HepG2 (cell line): ENCODE measurements around the gene SLC35D3. TPM values are rescaled to one million over a fixed set of nuclear protein-coding genes. Genes with fewer than 3 reads are reported as not detected.

Experiments used
- ATAC-seq: fragments of 200-7000 bp; cut with Tn5 transposase; 3 replicates; pipeline ENCODE4 v1.9.1; 2020; ENCODE audit warnings: mild to moderate bottlenecking, moderate library complexity
- BruUV-seq: library from RNA; stranded (reverse); fragments of 400-500 nt; replicated peaks from 2 replicates; lab custom pipeline; 2021; lab: Mats Ljungman, UMichigan
- CTCF ChIA-PET: fragments of 300-600 bp; formaldehyde crosslinking; extraction: SDS; loops from one replicate; lab custom pipeline; 2021; ENCODE audit warnings: low total read pairs, inconsistent platforms, low intra/inter-chr PET ratio; lab: Yijun Ruan, JAX
- POLR2A ChIA-PET: fragments of 350-600 bp; sonication (Branson Sonifier 250); formaldehyde crosslinking; loops from one replicate; lab custom pipeline; 2020; ENCODE audit warnings: antibody characterized with exemption, inconsistent platforms; lab: Yijun Ruan, JAX
- DNase-seq: peaks from one replicate; pipeline ENCODE4 v3.0.0-alpha.2; 2015; ENCODE audit warnings: low spot score
- FAIRE-seq: peaks from 3 replicates; lab custom pipeline; 2011; peaks lifted over from hg19 to GRCh38; lab: Jason Lieb, UNC
- H2AFZ ChIP-seq: one replicate; pipeline ENCODE4 v1.6.1; 2011; ENCODE audit warnings: low read length, inconsistent platforms
- H3K27ac ChIP-seq: fragments of 300-600 bp; 3 replicates; pipeline ENCODE4 v1.8.0; 2011; ENCODE audit warnings: mixed run types, mild to moderate bottlenecking, mixed read lengths, low read length, inconsistent platforms; ENCODE audit not compliant: insufficient read depth; ENCODE audit errors: extremely low read length
- H3K27me3 ChIP-seq, 2 experiments: fragments of 200-600 bp in 1 of 2; 2 replicates in 1 of 2; 3 replicates in 1 of 2; pipeline versions ENCODE4 v1.6.0 to v1.8.0; 2011; ENCODE audit warnings: low read length in 2 of 2, mild to moderate bottlenecking in 2 of 2, moderate library complexity in 2 of 2, inconsistent platforms in 1 of 2; ENCODE audit not compliant: insufficient read depth in 2 of 2, control insufficient read depth in 1 of 2
- H3K36me3 ChIP-seq, 2 experiments: fragments of 200-600 bp in 1 of 2; replicated peaks in 1 of 2; 2 replicates in 1 of 2; 3 replicates in 1 of 2; pipeline versions ENCODE4 v1.5.1 to v1.8.0; 2011; ENCODE audit warnings: low read length in 2 of 2, inconsistent platforms in 1 of 2; ENCODE audit not compliant: insufficient read depth in 2 of 2, control insufficient read depth in 1 of 2
- H3K4me1 ChIP-seq: 2 replicates; pipeline ENCODE4 v1.5.1; 2012; ENCODE audit warnings: low read length, inconsistent platforms; ENCODE audit not compliant: insufficient read depth
- H3K4me2 ChIP-seq: 2 replicates; pipeline ENCODE4 v1.6.0; 2011; ENCODE audit warnings: low read depth, low read length, inconsistent platforms
- H3K4me3 ChIP-seq, 3 experiments: fragments of 200-600 bp in 1 of 3; sonication (generic), shearing (Covaris generic) in 1 of 3; replicated peaks in 1 of 3; 2 replicates each; pipeline ENCODE4 v1.5.1; 2011 to 2016; ENCODE audit warnings: low read length in 3 of 3, inconsistent platforms in 2 of 3, low read depth in 2 of 3, mild to moderate bottlenecking in 2 of 3, control low read depth in 1 of 3, mixed read lengths in 1 of 3; ENCODE audit not compliant: insufficient read depth in 1 of 3
- H3K79me2 ChIP-seq: one replicate; pipeline ENCODE4 v1.6.1; 2011; ENCODE audit warnings: low read length, inconsistent platforms; ENCODE audit not compliant: insufficient read depth
- H3K9ac ChIP-seq: 2 replicates; pipeline ENCODE4 v1.6.0; 2011; ENCODE audit warnings: mild to moderate bottlenecking, low read depth, low read length, inconsistent platforms; ENCODE audit not compliant: insufficient read depth
- H3K9me3 ChIP-seq: 2 replicates; pipeline ENCODE4 v1.5.1; 2012; ENCODE audit warnings: mild to moderate bottlenecking, low read length
- H4K20me1 ChIP-seq: 2 replicates; pipeline ENCODE4 v1.6.0; 2011; ENCODE audit warnings: inconsistent platforms, mild to moderate bottlenecking, low read length, moderate library complexity; ENCODE audit not compliant: insufficient read depth
- ARID4A ChIP-seq: sonication (generic); formaldehyde crosslinking; IDR thresholded peaks from 2 replicates; pipeline ENCODE4 v1.5.0; 2020; ENCODE audit warnings: mild to moderate bottlenecking, missing genetic modification reagents, borderline replicate concordance
- CBX2 ChIP-seq, 2 experiments: fragments of 200-600 bp in 1 of 2; sonication (generic); formaldehyde crosslinking in 1 of 2; IDR thresholded peaks; 2 replicates each; pipeline versions ENCODE4 v1.7.0 to v1.8.1; 2018 to 2022; ENCODE audit warnings: low read depth in 2 of 2, low read length in 1 of 2, mild to moderate bottlenecking in 1 of 2, missing genetic modification reagents in 1 of 2
- CREBL2 ChIP-seq: sonication (generic); formaldehyde crosslinking; IDR thresholded peaks from 2 replicates; pipeline ENCODE4 v1.8.1; 2023; ENCODE audit warnings: missing genetic modification reagents, mild to moderate bottlenecking, borderline replicate concordance
- HNF1A ChIP-seq, 2 experiments: sonication (generic) in 1 of 2; formaldehyde crosslinking in 1 of 2; IDR thresholded peaks; 2 replicates each; pipeline versions ENCODE4 v1.4.0 to v1.6.1; 2016 to 2020; ENCODE audit warnings: borderline replicate concordance in 1 of 2, low read depth in 1 of 2, mild to moderate bottlenecking in 1 of 2, missing genetic modification reagents in 1 of 2
- MED1 ChIP-seq: sonication (generic); formaldehyde crosslinking; IDR thresholded peaks from 2 replicates; pipeline ENCODE4 v1.4.0; 2020; ENCODE audit warnings: missing genetic modification reagents
- PPARG ChIP-seq: conservative IDR thresholded peaks from 2 replicates; pipeline ENCODE4 v1.6.1; 2016; ENCODE audit warnings: missing biosample characterization, missing genetic modification reagents
- SP5 ChIP-seq: IDR thresholded peaks from 2 replicates; pipeline ENCODE4 v1.6.1; 2016; ENCODE audit warnings: low read depth, borderline replicate concordance
- TCF12 ChIP-seq, 2 experiments: fragments of 450-650 bp in 1 of 2; sonication (generic) in 1 of 2; formaldehyde crosslinking in 1 of 2; IDR thresholded peaks; 2 replicates each; pipeline versions ENCODE4 v1.6.1 to v1.8.0; 2017 to 2022; ENCODE audit warnings: antibody characterized with exemption in 1 of 2, mild to moderate bottlenecking in 1 of 2, missing genetic modification reagents in 1 of 2, moderate library complexity in 1 of 2
- TEAD3 ChIP-seq: optimal IDR thresholded peaks from 2 replicates; pipeline ENCODE3; 2016; ENCODE audit warnings: borderline replicate concordance
- TMF1 ChIP-seq: sonication (generic); formaldehyde crosslinking; IDR thresholded peaks from 2 replicates; pipeline ENCODE4 v1.8.1; 2022; ENCODE audit warnings: low read depth, missing genetic modification reagents
- TOPORS ChIP-seq: sonication (generic); formaldehyde crosslinking; IDR thresholded peaks from 2 replicates; pipeline ENCODE4 v1.8.0; 2023; ENCODE audit warnings: mild to moderate bottlenecking, missing genetic modification reagents
- WGBS: methylation state at CpG from one replicate; pipeline ENCODE4 v1.1.6; 2017; ENCODE audit warnings: low lambda C conversion rate; 5-methylcytosine and 5-hydroxymethylcytosine counted together
- in situ Hi-C: cut with HindIII; loops from 2 replicates; pipeline ENCODE4 v1.10.0; 2017; ENCODE audit warnings: low pct_unique_long_range_greater_than_20kb; ENCODE audit not compliant: extremely low pct_ligation_motif_present
- intact Hi-C: fragments of 100-400 bp; cut with micrococcal nuclease; formaldehyde crosslinking; loops from one replicate; pipeline ENCODE4 v1.10.0; 2022; ENCODE audit not compliant: unreplicated experiment
- polyA plus RNA-seq, 8 experiments: library from polyadenylated mRNA; depleted of rRNA in 3 of 8; stranded (reverse) in 7 of 8; unstranded in 1 of 8; fragments of >200 nt; fragmentation: Illumina TruSeq in 4 of 8; extraction: Trizol in 4 of 8; gene quantifications; 2 replicates each; pipeline versions ENCODE4 v1.2.1 to v1.2.3, GENCODE V29; 2011 to 2016; ENCODE audit warnings: low read depth in 4 of 8, missing spikeins in 1 of 8, mixed read lengths in 1 of 8; ENCODE audit not compliant: insufficient read depth in 1 of 8
- total RNA-seq, 5 experiments: library from RNA; depleted of rRNA; stranded (reverse); fragments of >200 nt; fragmentation: Illumina TruSeq; extraction: Trizol; gene quantifications; 2 replicates each; pipeline ENCODE4 v1.2.3, GENCODE V29; 2016; ENCODE audit warnings: low read depth in 1 of 5

The SLC35D3 gene
- total and polyA plus RNA-seq, 2 of the 13 experiments (the other 11 are each of a cell fraction or from before 2014, with no cell fraction given) = not detected

GRCh38 chr6:136963259-136963658, 41.2 kb downstream of the SLC35D3 start (continued):
- TF ChIP-seq ARID4A = no peak

DNA sequence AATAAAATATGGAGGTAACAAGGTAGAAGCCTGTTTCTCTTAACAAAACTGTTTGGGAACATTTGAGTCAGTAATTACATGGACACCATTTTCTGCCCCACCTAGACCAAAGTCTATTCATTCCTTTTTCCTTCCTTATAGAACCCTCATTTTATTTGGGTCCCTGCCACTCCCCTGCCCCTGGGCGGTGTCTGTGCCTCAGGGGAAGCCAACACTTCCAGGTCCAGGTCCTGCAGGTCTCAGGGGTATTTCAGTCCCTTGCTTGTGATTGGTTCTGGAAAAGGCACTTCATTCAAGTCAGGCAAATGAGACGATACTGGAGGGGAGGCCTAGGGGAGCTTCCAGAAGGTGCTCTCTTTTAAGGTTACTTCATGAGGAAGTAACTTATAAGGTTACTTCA, 42.3 kb downstream of the SLC35D3 start:
- Histone ChIP-seq H4K20me1 (no peaks in the 10 kb centered on the region), H2AFZ (no peak overlapping the region), H3K27me3 (peaks cover 2 to 6% of the 10 kb centered on the region in 2 experiments; a peak in 3 of 5 replicates), H3K4me2 (no peak overlapping the region), H3K4me3 (no peak overlapping the region), H3K27ac (no peak overlapping the region), H3K36me3 (no peaks in the 10 kb centered on the region), H3K79me2 (no peaks in the 10 kb centered on the region), H3K9ac (no peak overlapping the region), H3K4me1 (peaks cover 5% of the 10 kb centered on the region; the same call in 1 of the 2 replicates), H3K9me3 (no peaks in the 10 kb centered on the region)
- intact Hi-C loops (no loop called here), in situ Hi-C loops (loop anchor here (25.0 kb wide), 1 partner anchor 673 kb away; no protein-coding TSS in a partner anchor)
- POLR2A ChIA-PET = no interaction called here
- ATAC-seq = no peak
- FAIRE-seq = no peak
- 10% methylated on average over 2 of the region's 2 CpGs for WGBS
- BruUV-seq = no TSS peak
- no peak for DNase-seq
- CTCF ChIA-PET = no interaction called here
- no peak for TF ChIP-seq TOPORS
- TF ChIP-seq TCF12 (IDR thresholded peaks at IDR 0.05) = no peak
- no peak for TF ChIP-seq TCF12 (CRISPR knock-in tag; IDR thresholded peaks at IDR 0.05)
- TF ChIP-seq TEAD3 (CRISPR knock-in tag) = no peak
- no peak for TF ChIP-seq PPARG (CRISPR knock-in tag)
- no peak for TF ChIP-seq CBX2 (IDR thresholded peaks at IDR 0.05; ENCODE audit: low read depth, low read length)
- no peak for TF ChIP-seq CBX2 (CRISPR knock-in tag; IDR thresholded peaks at IDR 0.05; ENCODE audit: low read depth)
- no peak for TF ChIP-seq SP5
- TF ChIP-seq CREBL2 (CRISPR knock-in tag) = no peak
- no peak for TF ChIP-seq MED1 (CRISPR knock-in tag)
- TF ChIP-seq HNF1A (IDR thresholded peaks at IDR 0.05; ENCODE audit: low read depth) = no peak
- TF ChIP-seq HNF1A (CRISPR knock-in tag; IDR thresholded peaks at IDR 0.05; ENCODE audit: borderline replicate concordance) = no peak
- TF ChIP-seq TMF1 (CRISPR knock-in tag) = no peak
